Ovary (tissue), 3 donors: Measurements from ENCODE around the gene LRMDA.

ENCODE experiments used
- EP300 ChIP-seq: sonication (generic); formaldehyde crosslinking; IDR thresholded peaks from one replicate; pipeline ENCODE4 v1.6.1; 2017; ENCODE audit warnings: antibody characterized with exemption
- TF ChIP-seq, protein P1 (sequence below), 3 donors: fragments of 450-650 bp in 2 of 3; fragments of 200-600 bp in 1 of 3; IDR thresholded peaks; one replicate each; pipeline versions ENCODE4 v1.5.1 to v1.8.0; 2016 to 2022; ENCODE audit warnings: antibody characterized with exemption in 3 of 3, mild to moderate bottlenecking in 1 of 3
- donor health status: DM: no; HTN: no; CAD: no.

DNA sequence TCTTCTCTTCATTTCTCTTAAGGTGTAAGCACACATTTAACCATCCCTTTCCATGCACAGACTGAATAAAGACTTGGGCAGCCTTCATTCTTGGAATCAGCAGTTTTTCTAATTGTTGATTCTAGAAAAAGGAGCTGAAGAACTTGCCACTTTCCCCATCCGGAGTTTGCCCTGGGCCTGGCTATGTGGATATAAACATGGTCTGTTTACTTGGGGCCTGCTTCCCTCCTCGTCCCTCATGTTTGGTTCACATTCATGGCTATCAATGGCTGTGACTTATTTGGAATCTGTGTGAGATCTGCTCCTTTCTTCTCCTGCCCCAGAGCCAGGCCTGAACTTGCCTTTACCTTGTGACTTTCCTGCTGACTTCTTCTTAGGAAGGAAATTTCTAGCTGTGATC is 199.3 kb downstream of the LRMDA start:
- TF ChIP-seq EP300, result no peak
- TF ChIP-seq, protein P1, sequence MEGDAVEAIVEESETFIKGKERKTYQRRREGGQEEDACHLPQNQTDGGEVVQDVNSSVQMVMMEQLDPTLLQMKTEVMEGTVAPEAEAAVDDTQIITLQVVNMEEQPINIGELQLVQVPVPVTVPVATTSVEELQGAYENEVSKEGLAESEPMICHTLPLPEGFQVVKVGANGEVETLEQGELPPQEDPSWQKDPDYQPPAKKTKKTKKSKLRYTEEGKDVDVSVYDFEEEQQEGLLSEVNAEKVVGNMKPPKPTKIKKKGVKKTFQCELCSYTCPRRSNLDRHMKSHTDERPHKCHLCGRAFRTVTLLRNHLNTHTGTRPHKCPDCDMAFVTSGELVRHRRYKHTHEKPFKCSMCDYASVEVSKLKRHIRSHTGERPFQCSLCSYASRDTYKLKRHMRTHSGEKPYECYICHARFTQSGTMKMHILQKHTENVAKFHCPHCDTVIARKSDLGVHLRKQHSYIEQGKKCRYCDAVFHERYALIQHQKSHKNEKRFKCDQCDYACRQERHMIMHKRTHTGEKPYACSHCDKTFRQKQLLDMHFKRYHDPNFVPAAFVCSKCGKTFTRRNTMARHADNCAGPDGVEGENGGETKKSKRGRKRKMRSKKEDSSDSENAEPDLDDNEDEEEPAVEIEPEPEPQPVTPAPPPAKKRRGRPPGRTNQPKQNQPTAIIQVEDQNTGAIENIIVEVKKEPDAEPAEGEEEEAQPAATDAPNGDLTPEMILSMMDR (IDR thresholded peaks at IDR 0.05), result no peak
